ENCODE results near the gene ARMH3.

DNA sequence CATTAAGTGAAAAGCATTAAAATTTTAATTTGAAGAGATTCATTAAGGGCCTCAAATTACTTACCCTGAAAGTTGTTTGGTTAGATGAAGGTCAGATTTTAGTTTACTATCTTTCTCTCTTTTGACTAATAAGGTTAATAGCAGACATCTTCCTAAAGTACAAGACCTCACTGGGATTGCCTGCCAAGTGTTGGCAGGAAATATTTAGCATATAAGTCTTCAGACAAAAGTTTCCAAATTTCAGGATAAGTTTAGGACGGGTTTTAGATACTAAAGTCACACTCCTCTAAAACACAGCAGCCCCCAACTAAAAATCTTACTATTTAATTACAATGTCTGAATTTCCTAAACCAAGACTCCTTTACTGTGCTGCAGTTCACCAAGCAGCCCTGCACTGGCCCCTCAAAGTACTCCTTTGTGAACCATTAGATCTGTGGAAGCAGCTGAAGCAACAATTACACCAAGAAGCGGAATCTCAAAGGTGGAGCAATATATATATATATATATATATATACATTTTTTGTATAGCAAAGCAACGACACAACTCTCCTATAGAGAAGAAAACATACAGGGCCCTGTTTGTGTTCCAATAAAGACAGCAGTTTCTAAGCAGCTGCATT is 121.2 kb downstream of the ARMH3 start:
- no peak for TF ChIP-seq CREB1 (CRISPR knock-in tag; IDR thresholded peaks at IDR 0.05; ENCODE audit: low read depth)
- TF ChIP-seq, protein P1, sequence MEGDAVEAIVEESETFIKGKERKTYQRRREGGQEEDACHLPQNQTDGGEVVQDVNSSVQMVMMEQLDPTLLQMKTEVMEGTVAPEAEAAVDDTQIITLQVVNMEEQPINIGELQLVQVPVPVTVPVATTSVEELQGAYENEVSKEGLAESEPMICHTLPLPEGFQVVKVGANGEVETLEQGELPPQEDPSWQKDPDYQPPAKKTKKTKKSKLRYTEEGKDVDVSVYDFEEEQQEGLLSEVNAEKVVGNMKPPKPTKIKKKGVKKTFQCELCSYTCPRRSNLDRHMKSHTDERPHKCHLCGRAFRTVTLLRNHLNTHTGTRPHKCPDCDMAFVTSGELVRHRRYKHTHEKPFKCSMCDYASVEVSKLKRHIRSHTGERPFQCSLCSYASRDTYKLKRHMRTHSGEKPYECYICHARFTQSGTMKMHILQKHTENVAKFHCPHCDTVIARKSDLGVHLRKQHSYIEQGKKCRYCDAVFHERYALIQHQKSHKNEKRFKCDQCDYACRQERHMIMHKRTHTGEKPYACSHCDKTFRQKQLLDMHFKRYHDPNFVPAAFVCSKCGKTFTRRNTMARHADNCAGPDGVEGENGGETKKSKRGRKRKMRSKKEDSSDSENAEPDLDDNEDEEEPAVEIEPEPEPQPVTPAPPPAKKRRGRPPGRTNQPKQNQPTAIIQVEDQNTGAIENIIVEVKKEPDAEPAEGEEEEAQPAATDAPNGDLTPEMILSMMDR (conservative IDR thresholded peaks at IDR 0.05; ENCODE audit: low read depth in 2 of 2): no peak
